Activated CD8-positive, alpha-beta memory T cell treated with anti-CD3 and anti-CD28 coated beads, Interleukin-2, amount 50 U/mL, for 4 hours (primary cell): ENCODE results near the gene MICAL3.

Source experiments
- DNase-seq: peaks from one replicate; pipeline ENCODE4 v3.0.0-alpha.2; 2020

MICAL3 gene

GRCh38 chr22:17829695-17830042, 194.7 kb downstream of the MICAL3 start:
- DNase-seq: no peak

GRCh38 chr22:17828502-17829080, 195.8 kb downstream of the MICAL3 start:
- DNase-seq: no peak

DNA sequence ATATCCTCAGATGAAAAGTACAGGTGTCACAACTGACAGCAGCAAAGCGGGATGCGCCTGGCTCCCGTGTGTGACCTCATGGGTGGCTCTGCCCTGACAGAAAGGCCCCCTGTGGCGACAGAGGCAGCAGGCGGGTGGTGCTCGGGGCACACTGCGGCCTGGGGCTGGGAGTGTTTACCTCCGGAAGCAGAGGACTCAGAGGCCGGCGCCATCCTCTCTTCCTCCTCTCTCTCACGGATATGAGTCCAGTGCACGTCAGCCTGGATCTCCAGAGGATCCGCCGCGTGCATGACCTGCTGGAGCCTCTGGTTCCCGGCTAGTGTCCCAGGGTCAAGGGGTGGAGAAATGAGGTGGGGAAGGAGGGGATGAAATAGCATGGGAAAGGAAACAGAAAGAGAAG, 196.9 kb downstream of the MICAL3 start:
- DNase-seq: no peak

DNA sequence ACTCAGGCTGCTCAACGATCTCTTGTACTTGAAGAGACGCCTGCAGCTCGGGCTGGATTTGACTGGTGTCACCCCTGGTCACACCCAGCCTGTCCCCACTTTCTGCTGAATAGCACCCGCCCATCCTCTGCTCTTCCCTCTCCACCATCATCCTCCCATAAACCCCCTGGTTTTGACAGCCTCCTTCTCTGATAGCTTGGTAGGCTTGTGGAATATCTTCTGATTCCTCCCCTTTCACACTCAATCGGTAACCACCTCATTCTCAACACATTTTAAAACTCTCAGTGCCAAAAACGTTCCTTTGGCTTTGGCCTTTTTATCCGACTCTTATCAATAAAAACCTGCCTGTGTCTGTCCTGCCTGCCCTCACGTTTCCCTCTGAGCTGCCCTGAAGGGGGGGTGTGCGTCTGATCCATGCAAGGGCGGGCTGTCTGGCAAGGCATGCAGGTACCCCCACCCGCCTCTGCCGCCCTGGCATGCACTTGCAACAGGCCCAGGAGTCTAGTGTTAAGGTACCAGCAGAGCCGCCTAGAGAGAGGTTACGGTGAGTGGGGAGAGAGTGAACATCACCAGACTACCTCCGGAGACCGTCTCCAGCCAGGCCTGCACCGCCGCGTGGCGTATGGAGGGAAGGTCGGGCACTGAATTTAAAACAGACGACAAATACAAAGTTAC, 198.3 kb downstream of the MICAL3 start:
- DNase-seq: no peak

DNA sequence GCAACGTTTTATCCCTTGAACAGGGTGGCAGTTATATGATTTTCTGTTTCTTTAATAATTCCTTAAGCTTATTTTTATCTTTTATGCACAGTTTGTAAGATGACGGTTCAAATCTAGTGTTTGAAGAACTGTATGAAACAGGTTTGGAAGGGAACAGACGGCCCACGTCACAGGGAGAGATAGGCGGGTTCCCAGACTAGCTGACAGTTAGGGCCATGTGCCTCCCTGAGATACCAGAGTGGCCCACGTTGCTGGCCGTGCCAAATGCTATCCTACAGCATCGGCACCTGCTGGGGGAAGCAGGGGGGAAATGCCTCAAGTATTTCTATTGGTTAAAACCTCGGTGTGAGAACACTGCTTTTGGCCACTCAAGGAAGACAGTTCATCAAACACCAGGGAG, 199.9 kb downstream of the MICAL3 start:
- no peak for DNase-seq

GRCh38 chr22:17823964-17824363, 200.4 kb downstream of the MICAL3 start:
- DNase-seq: no peak

DNA sequence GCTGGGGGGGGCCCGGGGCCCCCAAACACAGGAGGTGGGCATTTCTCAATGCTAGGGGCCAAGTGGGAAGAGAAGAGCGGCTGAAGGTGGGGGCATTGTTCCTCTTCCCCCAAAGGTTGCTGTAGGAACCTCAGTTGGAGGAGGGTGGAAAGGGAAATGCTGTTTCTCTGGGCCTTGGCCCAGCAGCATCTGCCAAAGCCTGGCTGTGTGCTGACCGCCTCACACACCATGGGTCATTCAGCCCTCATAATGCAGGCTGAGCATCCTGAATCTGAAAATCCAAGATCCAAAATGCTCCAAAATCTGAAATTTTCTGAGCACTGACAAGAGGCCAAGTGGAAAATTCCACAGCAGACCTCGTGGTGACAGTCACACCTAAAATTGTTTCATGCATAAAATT, 201.1 kb downstream of the MICAL3 start:
- DNase-seq: no peak

GRCh38 chr22:17822087-17822486, 202.3 kb downstream of the MICAL3 start:
- no peak for DNase-seq

DNA sequence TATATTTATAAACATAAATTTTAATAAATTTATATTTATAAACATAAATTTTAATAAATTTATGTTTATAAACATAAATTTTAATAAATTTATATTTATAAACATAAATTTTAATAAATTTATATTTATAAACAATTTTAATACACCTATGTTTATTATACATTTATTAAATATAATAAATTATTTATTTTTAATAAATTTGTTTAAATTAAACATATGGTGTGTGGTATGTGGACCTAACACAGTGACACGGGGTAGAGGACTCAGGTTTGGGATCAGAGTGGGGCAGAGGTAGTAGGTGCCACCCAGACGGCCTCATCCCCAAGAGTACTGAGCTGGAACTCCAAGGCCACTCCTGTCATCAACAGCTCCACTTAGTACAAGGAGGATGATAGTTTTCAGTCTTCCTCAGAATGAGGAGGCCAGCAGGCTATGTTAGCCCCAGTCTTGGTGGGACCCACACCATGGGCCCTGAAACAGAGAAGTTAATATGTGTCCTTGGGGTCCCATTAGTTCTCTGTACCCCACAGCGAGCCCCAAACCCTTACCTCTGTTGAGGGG, 203.4 kb downstream of the MICAL3 start:
- DNase-seq: no peak

DNA sequence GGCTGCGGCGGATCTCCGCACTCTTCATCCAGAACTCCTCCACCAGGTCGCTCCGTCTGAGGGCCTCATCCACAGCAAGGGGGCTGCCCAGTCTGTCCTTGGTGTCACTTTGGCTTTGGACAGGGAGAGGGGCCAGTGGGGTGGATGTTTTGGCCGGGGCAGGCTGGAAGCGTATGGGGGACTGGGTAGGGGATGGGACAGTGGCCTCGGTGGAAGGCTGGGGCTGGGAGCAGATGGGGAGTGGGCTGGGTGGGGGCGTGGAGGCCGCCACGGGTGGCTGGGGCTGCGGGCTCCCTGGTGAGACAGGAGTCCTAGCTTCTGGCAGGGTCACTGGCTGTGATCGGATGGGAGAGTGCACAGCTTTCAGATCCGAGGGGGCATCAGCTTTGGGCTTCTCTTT, 205.7 kb downstream of the MICAL3 start:
- no peak for DNase-seq

- DNase-seq: no peak
Measured at GRCh38 chr22:17818180-17818579, 206.2 kb downstream of the MICAL3 start.

DNA sequence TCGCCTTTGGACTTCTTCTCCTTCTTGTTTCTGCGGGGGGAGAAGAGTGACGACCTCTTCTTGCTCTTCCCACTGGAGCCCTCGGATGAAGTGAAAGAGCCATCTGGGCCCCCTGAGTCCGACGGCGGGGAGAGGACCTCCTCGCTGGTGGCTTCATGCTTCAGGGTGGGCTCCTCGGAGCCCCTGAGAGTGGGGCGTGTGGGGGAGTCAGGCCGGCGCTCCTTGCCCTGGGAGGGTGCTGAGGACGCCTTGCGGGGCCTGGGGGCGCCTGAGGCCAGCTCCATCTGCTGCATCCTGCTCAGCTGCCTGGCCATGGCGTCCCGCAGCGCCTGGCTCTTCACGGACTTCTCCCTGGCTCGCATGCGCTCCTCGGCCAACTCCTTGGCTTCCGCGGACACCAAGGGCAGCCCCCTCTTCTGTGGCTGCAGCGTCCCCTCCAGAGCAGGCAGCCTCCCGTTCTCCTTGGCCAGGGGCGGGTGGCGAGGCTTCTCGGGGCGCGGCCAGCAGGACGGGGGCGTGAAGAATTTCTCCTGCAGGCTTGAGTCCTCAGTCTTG, 206.8 kb downstream of the MICAL3 start:
- DNase-seq: no peak

DNA sequence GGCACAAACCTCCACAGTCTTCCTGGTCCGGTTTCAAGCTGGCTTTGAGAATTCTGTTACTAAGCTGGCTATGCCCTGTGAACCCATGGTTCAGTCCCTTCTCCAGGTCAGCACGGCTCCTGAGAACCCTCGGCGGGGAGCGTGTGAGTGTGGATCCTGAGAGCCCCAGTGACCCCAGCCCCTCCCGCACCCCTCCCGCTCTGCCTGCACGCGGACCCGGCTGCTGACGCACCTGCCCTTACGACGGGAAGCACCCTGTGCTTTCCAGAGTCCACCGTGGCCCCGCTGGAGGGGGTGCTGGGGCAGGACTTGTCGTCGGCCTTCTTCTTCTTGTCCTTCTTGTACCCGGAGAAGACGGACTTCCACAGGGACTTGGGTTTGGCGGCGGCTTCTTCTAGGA, 207.3 kb downstream of the MICAL3 start:
- DNase-seq: no peak

- DNase-seq: no peak
Measured at GRCh38 chr22:17816649-17817048, 207.7 kb downstream of the MICAL3 start.

DNA sequence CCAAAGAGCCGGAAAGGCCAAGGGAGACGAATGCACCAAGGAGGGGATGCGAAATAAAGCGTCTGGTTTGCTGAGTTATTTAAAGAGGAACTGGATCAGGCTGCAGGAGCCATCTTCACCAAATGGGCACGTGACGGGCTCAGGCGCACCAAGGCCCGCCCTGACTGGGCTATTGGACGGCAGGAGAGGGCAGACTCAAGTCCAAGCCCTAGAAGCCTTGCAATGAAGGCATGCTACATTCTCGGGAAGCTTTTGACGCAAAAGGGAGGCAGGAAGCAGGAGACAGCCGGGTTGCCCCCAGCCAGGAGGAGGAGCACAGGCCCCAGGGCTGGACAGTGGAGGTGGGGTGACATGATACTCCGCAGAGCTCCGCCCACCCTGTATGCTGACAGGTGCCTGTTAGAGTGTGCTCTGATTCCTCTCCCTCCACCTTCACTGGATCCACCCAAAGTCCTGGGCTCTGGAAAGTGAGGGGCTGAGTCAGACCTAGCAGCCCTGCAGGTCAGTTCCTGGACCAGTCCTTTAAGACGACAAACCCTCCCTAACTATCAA, 208.6 kb downstream of the MICAL3 start:
- DNase-seq: no peak

DNA sequence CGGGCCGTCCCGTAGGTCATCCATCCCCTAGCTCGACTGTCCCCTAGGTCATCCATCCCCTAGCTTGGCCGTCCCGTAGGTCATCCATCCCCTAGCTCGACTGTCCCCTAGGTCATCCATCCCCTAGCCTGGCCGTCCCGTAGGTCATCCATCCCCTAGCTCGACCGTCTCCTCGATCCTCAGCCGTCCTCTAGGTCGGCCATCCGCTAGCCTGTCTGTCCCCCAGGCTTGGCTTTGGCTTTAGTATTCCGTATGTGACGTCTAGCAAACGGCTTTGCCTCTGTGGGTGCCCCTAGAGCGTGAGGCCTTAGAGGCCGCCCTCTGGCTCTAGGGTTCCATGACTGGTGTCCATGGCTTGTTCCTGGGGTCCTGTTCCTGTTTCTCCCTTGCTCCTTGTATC, 209.5 kb downstream of the MICAL3 start:
- DNase-seq: no peak

DNA sequence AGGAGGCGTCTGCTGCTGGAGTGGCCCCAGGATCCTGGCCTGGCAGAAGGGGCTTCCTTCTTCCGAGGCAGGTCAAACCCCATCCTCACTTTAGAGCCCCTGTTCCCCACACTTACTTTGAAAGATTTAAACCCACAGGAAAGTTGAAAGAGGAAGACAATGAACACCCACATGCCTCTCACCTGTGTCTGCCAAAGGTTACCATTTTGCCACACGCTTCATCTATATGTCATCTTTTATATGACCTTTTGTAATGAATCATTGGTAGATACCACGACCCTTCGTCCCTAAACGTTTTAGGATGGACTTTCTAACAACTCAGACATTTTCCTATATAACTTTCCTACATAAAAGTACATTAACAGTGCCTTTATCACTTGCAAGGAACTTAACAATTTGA, 210.3 kb downstream of the MICAL3 start:
- no peak for DNase-seq

- DNase-seq: no peak
Measured at GRCh38 chr22:17811119-17811518, 213.2 kb downstream of the MICAL3 start.

GRCh38 chr22:17810570-17811116, 213.7 kb downstream of the MICAL3 start:
- DNase-seq: no peak

- no peak for DNase-seq
Measured at GRCh38 chr22:17808693-17809403, 215.5 kb downstream of the MICAL3 start.

GRCh38 chr22:17807578-17808410, 216.6 kb downstream of the MICAL3 start:
- DNase-seq: no peak

GRCh38 chr22:17807086-17807485, 217.3 kb downstream of the MICAL3 start:
- DNase-seq: no peak
